Astrocyte (in vitro differentiated cells and primary cell): ENCODE measurements around the gene SLC10A3. TPM values are rescaled to one million over a fixed set of nuclear protein-coding genes. Genes with fewer than 3 reads are reported as not detected.

Source experiments
- DNase-seq: peaks from one replicate; pipeline ENCODE4 v3.0.0-alpha.2; 2010; ENCODE audit warnings: low read depth
- FAIRE-seq: peaks from 2 replicates; lab custom pipeline; 2011; peaks lifted over from hg19 to GRCh38; lab: Jason Lieb, UNC
- H2AFZ ChIP-seq: 2 replicates; pipeline ENCODE4 v1.6.0; 2012; ENCODE audit warnings: low read depth, low read length, inconsistent platforms
- H3K27ac ChIP-seq: 2 replicates; pipeline ENCODE4 v1.5.1; 2011; ENCODE audit warnings: low read depth, low read length, inconsistent platforms
- H3K27me3 ChIP-seq: 2 replicates; pipeline ENCODE4 v1.6.0; 2011; ENCODE audit warnings: low read length, inconsistent platforms; ENCODE audit not compliant: insufficient read depth
- H3K36me3 ChIP-seq: 2 replicates; pipeline ENCODE4 v1.5.1; 2011; ENCODE audit warnings: low read length, inconsistent platforms; ENCODE audit not compliant: insufficient read depth
- H3K4me1 ChIP-seq: 2 replicates; pipeline ENCODE4 v1.5.1; 2011; ENCODE audit warnings: low read length, inconsistent platforms; ENCODE audit not compliant: insufficient read depth
- H3K4me2 ChIP-seq: 2 replicates; pipeline ENCODE4 v1.6.0; 2012; ENCODE audit warnings: low read length, inconsistent platforms
- H3K4me3 ChIP-seq: 2 replicates; pipeline ENCODE4 v1.5.1; 2011; ENCODE audit warnings: low read depth, mild to moderate bottlenecking, low read length, inconsistent platforms; ENCODE audit not compliant: insufficient read depth
- H3K79me2 ChIP-seq: 2 replicates; pipeline ENCODE4 v1.6.0; 2012; ENCODE audit warnings: mild to moderate bottlenecking, low read length, inconsistent platforms; ENCODE audit not compliant: insufficient read depth
- H3K9ac ChIP-seq: 2 replicates; pipeline ENCODE4 v1.6.0; 2012; ENCODE audit warnings: mild to moderate bottlenecking, low read length, inconsistent platforms
- H3K9me3 ChIP-seq: 2 replicates; pipeline ENCODE4 v1.5.1; 2012; ENCODE audit warnings: low read depth, mild to moderate bottlenecking, low read length, inconsistent platforms; ENCODE audit not compliant: insufficient read depth
- H4K20me1 ChIP-seq: 2 replicates; pipeline ENCODE4 v1.6.0; 2012; ENCODE audit warnings: low read length, inconsistent platforms; ENCODE audit not compliant: insufficient read depth
- H3K27ac Mint-ChIP-seq: one replicate; pipeline ENCODE4 v1.8.0; 2021; ENCODE audit warnings: mild to moderate bottlenecking, mixed read lengths; ENCODE audit not compliant: unreplicated experiment
- H3K27me3 Mint-ChIP-seq: one replicate; pipeline ENCODE4 v1.8.0; 2021; ENCODE audit warnings: low read depth, mixed read lengths; ENCODE audit not compliant: unreplicated experiment
- H3K36me3 Mint-ChIP-seq: one replicate; pipeline ENCODE4 v1.8.0; 2021; ENCODE audit warnings: low read depth, mixed read lengths; ENCODE audit not compliant: unreplicated experiment
- H3K4me1 Mint-ChIP-seq: one replicate; pipeline ENCODE4 v1.8.0; 2021; ENCODE audit warnings: low read depth, mixed read lengths; ENCODE audit not compliant: unreplicated experiment
- H3K4me3 Mint-ChIP-seq: one replicate; pipeline ENCODE4 v1.8.0; 2021; ENCODE audit warnings: mild to moderate bottlenecking, moderate library complexity, mixed read lengths; ENCODE audit not compliant: unreplicated experiment
- H3K9me3 Mint-ChIP-seq: one replicate; pipeline ENCODE4 v1.8.0; 2021; ENCODE audit warnings: mild to moderate bottlenecking, mixed read lengths; ENCODE audit not compliant: unreplicated experiment
- CTCF ChIP-seq: IDR thresholded peaks from 2 replicates; pipeline ENCODE4 v1.5.1; 2011; ENCODE audit warnings: low read depth, mild to moderate bottlenecking, inconsistent platforms, low read length, moderate library complexity; ENCODE audit not compliant: insufficient read depth
- EZH2 ChIP-seq: IDR thresholded peaks from 2 replicates; pipeline ENCODE4 v1.6.1; 2012; ENCODE audit warnings: mild to moderate bottlenecking, low read length, inconsistent platforms; ENCODE audit not compliant: insufficient read depth
- total RNA-seq: library from RNA; stranded (reverse); gene quantifications from 2 replicates; pipeline ENCODE4 v1.2.1, GENCODE V29; 2021

The SLC10A3 gene
- total RNA-seq, 1 donor from 2014 or later: 24.4 TPM

GRCh38 chrX:154441984-154442707, 48.3 kb downstream of the SLC10A3 start:
- DNase-seq (no peak), FAIRE-seq (no peak)
- H3K36me3 ChIP-seq: peaks cover 4% of the 10 kb centered on the region
- no peak overlapping the region for H3K4me3 Mint-ChIP-seq
- H4K20me1 ChIP-seq: peaks cover 59% of the 10 kb centered on the region
- H3K9me3 ChIP-seq: no peaks in the 10 kb centered on the region
- no peaks in the 10 kb centered on the region for H3K9me3 Mint-ChIP-seq
- no peak overlapping the region for H3K9ac ChIP-seq
- no peak for TF ChIP-seq CTCF
- TF ChIP-seq EZH2: no peak
- peaks cover 1% of the 10 kb centered on the region for H3K36me3 Mint-ChIP-seq
- peaks cover 25% of the 10 kb centered on the region for H3K4me1 ChIP-seq
- no peaks in the 10 kb centered on the region for H3K27me3 Mint-ChIP-seq
- no peak overlapping the region for H3K27ac ChIP-seq
- H3K4me3 ChIP-seq: no peak overlapping the region
- H3K4me2 ChIP-seq: no peak overlapping the region
- no peaks in the 10 kb centered on the region for H3K27me3 ChIP-seq
- H2AFZ ChIP-seq: no peak overlapping the region
- no peaks in the 10 kb centered on the region for H3K4me1 Mint-ChIP-seq
- H3K79me2 ChIP-seq: peaks cover 75% of the 10 kb centered on the region
- no peak overlapping the region for H3K27ac Mint-ChIP-seq

GRCh38 chrX:154441564-154441963, 48.9 kb downstream of the SLC10A3 start:
- no peak for TF ChIP-seq CTCF
- TF ChIP-seq EZH2: no peak

DNA sequence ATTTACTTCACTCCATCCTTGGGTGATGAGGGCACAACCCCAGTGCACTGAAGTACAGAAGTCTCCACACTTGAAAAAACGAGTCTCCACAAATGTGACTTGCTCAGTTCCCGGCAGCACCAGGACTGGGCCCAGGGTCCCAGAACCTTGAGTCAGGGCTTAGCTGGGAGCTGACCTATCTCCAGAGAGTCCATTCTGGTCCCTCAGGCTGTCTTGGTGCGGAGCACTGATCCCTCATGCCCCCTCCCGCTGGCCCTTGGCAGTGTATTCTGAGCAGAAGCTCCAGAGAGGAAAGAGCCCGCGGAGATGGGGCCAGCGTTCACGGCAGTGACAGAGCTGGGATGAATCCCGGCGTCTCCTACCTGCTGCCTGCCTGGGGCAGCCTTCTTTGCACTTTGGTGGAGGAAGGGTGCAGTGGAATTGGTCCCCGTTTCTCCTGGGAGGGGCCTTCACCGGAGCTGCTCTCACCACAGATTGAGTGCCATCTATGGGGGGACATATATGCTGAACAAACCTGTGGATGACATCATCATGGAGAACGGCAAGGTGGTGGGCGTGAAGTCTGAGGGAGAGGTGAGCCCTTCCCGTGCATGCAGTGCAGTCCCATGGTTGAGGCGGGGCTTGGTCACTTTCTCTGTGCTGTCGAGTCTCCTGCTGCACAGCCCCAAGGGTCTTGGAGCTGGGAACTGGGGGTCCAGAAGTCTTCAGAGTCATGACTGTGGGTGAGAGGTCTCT, 49.6 kb downstream of the SLC10A3 start:
- Mint-ChIP-seq H3K4me3 (no peak overlapping the region), H3K4me1 (no peaks in the 10 kb centered on the region), H3K27ac (peak overlapping the region; percentile 53), H3K9me3 (no peaks in the 10 kb centered on the region), H3K36me3 (peaks cover 1% of the 10 kb centered on the region), H3K27me3 (no peaks in the 10 kb centered on the region)
- no peak for FAIRE-seq
- H3K79me2 ChIP-seq: peaks cover 63% of the 10 kb centered on the region
- H3K4me2 ChIP-seq: no peak overlapping the region
- no peaks in the 10 kb centered on the region for H3K27me3 ChIP-seq
- TF ChIP-seq EZH2 (no peak), CTCF (no peak)
- H3K36me3 ChIP-seq: peaks cover 4% of the 10 kb centered on the region
- no peak overlapping the region for H2AFZ ChIP-seq
- no peak overlapping the region for H3K9ac ChIP-seq
- no peak overlapping the region for H3K4me3 ChIP-seq
- DNase-seq: no peak
- peaks cover 51% of the 10 kb centered on the region for H4K20me1 ChIP-seq
- H3K4me1 ChIP-seq: peaks cover 21% of the 10 kb centered on the region
- H3K27ac ChIP-seq: no peak overlapping the region
- H3K9me3 ChIP-seq: no peaks in the 10 kb centered on the region

More at GRCh38 chrX:154441564-154441963, 48.9 kb downstream of the SLC10A3 start:
- Histone ChIP-seq H3K27ac (no peak overlapping the region), H4K20me1 (peaks cover 59% of the 10 kb centered on the region), H3K4me1 (peaks cover 25% of the 10 kb centered on the region), H2AFZ (no peak overlapping the region), H3K9me3 (no peaks in the 10 kb centered on the region), H3K4me3 (no peak overlapping the region), H3K27me3 (no peaks in the 10 kb centered on the region), H3K36me3 (peaks cover 4% of the 10 kb centered on the region), H3K4me2 (no peak overlapping the region), H3K79me2 (peaks cover 71% of the 10 kb centered on the region), H3K9ac (no peak overlapping the region)
- Mint-ChIP-seq H3K9me3 (no peaks in the 10 kb centered on the region), H3K36me3 (peaks cover 1% of the 10 kb centered on the region), H3K4me3 (no peak overlapping the region), H3K4me1 (no peaks in the 10 kb centered on the region), H3K27ac (no peak overlapping the region), H3K27me3 (no peaks in the 10 kb centered on the region)
- no peak for FAIRE-seq
- DNase-seq: no peak
